Measurements from ENCODE around the gene NRCAM. TPM values are rescaled to one million over a fixed set of nuclear protein-coding genes. Genes with fewer than 3 reads are reported as not detected.

Gene NRCAM
- total and polyA plus RNA-seq, 2 of the 13 experiments (the other 11 are each of a cell fraction or from before 2014, with no cell fraction given) = 0.31 to 0.33 TPM

DNA sequence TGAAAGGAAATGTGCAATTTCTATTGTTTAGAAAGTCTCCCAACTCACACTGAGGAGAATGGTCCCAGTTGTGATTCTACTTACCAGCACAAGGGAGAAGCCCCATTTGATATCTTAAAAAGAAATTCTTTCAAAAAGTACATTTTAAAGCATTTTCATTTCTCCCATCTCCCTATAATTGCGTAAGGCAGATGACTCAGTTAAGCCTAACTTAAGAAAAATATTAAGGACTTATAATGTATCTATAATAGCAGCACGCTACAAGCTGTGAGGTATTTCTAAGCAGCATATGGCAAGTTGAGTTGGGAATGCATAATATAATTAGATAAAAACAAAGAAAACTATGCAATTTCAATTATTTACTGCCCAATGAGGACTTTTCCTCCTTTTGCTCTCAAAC lies 8.5 kb upstream of the NRCAM start:
- intact Hi-C loops (cut with micrococcal nuclease; ENCODE audit: unreplicated experiment) (loop anchor here (10.0 kb wide), 1 partner anchor 220 kb away; no protein-coding TSS in a partner anchor), in situ Hi-C loops (cut with HindIII; ENCODE audit: extremely low pct_ligation_motif_present, low pct_unique_long_range_greater_than_20kb) (no loop called here)
- Histone ChIP-seq H3K9me3 (ENCODE audit: low read length) (no peaks in the 10 kb centered on the region), H3K4me2 (ENCODE audit: low read depth, low read length) (no peak overlapping the region), H3K4me3 (replicated peaks in 1 of 3; ENCODE audit: insufficient read depth in 1 of 3, low read depth in 2 of 3, low read length in 3 of 3) (no peak overlapping the region), H3K36me3 (replicated peaks in 1 of 2; ENCODE audit: control insufficient read depth in 1 of 2, insufficient read depth in 2 of 2, low read length in 2 of 2) (no peaks in the 10 kb centered on the region), H3K79me2 (ENCODE audit: insufficient read depth, low read length) (no peaks in the 10 kb centered on the region), H2AFZ (ENCODE audit: low read length) (no peak overlapping the region), H3K27me3 (ENCODE audit: control insufficient read depth in 1 of 2, insufficient read depth in 2 of 2, low read length in 2 of 2) (peaks cover 0 to 4% of the 10 kb centered on the region in 2 experiments; a peak in 1 of 5 replicates), H4K20me1 (ENCODE audit: insufficient read depth, low read length) (no peaks in the 10 kb centered on the region), H3K4me1 (ENCODE audit: insufficient read depth, low read length) (no peaks in the 10 kb centered on the region), H3K27ac (ENCODE audit: extremely low read length, insufficient read depth, low read length) (no peak overlapping the region), H3K9ac (ENCODE audit: insufficient read depth, low read depth, low read length) (no peak overlapping the region)
- 89% methylated on average over 2 of the region's 2 CpGs for WGBS (ENCODE audit: low lambda C conversion rate)
- DNase-seq (ENCODE audit: low spot score) (no peak), ATAC-seq (no peak), FAIRE-seq (no peak)
- POLR2A ChIA-PET = no interaction called here
- CTCF ChIA-PET (ENCODE audit: low intra/inter-chr PET ratio, low total read pairs) = no interaction called here
- BruUV-seq (replicated peaks) = no TSS peak
- no peak for TF ChIP-seq KAT8 (CRISPR knock-in tag; IDR thresholded peaks at IDR 0.05)
- TF ChIP-seq, protein P1, sequence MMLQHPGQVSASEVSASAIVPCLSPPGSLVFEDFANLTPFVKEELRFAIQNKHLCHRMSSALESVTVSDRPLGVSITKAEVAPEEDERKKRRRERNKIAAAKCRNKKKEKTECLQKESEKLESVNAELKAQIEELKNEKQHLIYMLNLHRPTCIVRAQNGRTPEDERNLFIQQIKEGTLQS (CRISPR knock-in tag; IDR thresholded peaks at IDR 0.05) = no peak
- no peak for TF ChIP-seq ZFP37 (CRISPR knock-in tag; IDR thresholded peaks at IDR 0.05; ENCODE audit: borderline replicate concordance)
- TF ChIP-seq KMT2A (CRISPR knock-in tag; IDR thresholded peaks at IDR 0.05) = no peak
- TF ChIP-seq, protein P2, sequence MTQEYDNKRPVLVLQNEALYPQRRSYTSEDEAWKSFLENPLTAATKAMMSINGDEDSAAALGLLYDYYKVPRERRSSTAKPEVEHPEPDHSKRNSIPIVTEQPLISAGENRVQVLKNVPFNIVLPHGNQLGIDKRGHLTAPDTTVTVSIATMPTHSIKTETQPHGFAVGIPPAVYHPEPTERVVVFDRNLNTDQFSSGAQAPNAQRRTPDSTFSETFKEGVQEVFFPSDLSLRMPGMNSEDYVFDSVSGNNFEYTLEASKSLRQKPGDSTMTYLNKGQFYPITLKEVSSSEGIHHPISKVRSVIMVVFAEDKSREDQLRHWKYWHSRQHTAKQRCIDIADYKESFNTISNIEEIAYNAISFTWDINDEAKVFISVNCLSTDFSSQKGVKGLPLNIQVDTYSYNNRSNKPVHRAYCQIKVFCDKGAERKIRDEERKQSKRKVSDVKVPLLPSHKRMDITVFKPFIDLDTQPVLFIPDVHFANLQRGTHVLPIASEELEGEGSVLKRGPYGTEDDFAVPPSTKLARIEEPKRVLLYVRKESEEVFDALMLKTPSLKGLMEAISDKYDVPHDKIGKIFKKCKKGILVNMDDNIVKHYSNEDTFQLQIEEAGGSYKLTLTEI (CRISPR knock-in tag; conservative IDR thresholded peaks at IDR 0.05) = no peak
- no peak for TF ChIP-seq ISL2 (CRISPR knock-in tag; IDR thresholded peaks at IDR 0.05)
- no peak for TF ChIP-seq ZNF432 (CRISPR knock-in tag; IDR thresholded peaks at IDR 0.05; ENCODE audit: borderline replicate concordance)
- no peak for TF ChIP-seq ZNF264 (CRISPR knock-in tag; IDR thresholded peaks at IDR 0.05)
- no peak for TF ChIP-seq MAFK (conservative IDR thresholded peaks at IDR 0.05 in 1 of 2, IDR thresholded peaks at IDR 0.05 in 1 of 2; ENCODE audit: low read length in 2 of 2)
- no peak for TF ChIP-seq THAP9 (CRISPR knock-in tag; IDR thresholded peaks at IDR 0.05; ENCODE audit: borderline replicate concordance)
- TF ChIP-seq TMF1 (CRISPR knock-in tag; IDR thresholded peaks at IDR 0.05; ENCODE audit: low read depth) = no peak
- no peak for TF ChIP-seq EP300 (IDR thresholded peaks at IDR 0.05; ENCODE audit: low read depth in 2 of 2, low read length in 2 of 2)
- TF ChIP-seq EP300 (CRISPR knock-in tag; IDR thresholded peaks at IDR 0.05; ENCODE audit: borderline replicate concordance) = no peak
- no peak for TF ChIP-seq HOMEZ (CRISPR knock-in tag; IDR thresholded peaks at IDR 0.05; ENCODE audit: low read depth)
- no peak for TF ChIP-seq CC2D1A (CRISPR knock-in tag; IDR thresholded peaks at IDR 0.05)

Data from HepG2 (cell line).